GM06990 (cell line): ENCODE results near the gene ADAP1.

Source experiments
- DNase-seq: peaks from one replicate; pipeline ENCODE4 v3.0.0-alpha.2; 2011; ENCODE audit not compliant: insufficient read length; ENCODE audit errors: extremely low read depth
- H3K27me3 ChIP-seq: replicated peaks from 2 replicates; pipeline ENCODE4 v1.6.0; 2011; ENCODE audit warnings: low read length; ENCODE audit not compliant: control insufficient read depth, insufficient read depth
- H3K36me3 ChIP-seq: 2 replicates; pipeline ENCODE4 v1.5.1; 2011; ENCODE audit warnings: low read length; ENCODE audit not compliant: control insufficient read depth, insufficient read depth
- H3K4me3 ChIP-seq: replicated peaks from 2 replicates; pipeline ENCODE4 v1.5.1; 2011; ENCODE audit warnings: low read depth, mild to moderate bottlenecking, control low read depth, low read length
- TF ChIP-seq, protein P1 (sequence below): IDR thresholded peaks from 2 replicates; pipeline ENCODE4 v1.5.1; 2011; ENCODE audit warnings: low read length, control low read depth, mild to moderate bottlenecking, inconsistent platforms; ENCODE audit not compliant: insufficient read depth, poor library complexity, severe bottlenecking

The ADAP1 gene

DNA sequence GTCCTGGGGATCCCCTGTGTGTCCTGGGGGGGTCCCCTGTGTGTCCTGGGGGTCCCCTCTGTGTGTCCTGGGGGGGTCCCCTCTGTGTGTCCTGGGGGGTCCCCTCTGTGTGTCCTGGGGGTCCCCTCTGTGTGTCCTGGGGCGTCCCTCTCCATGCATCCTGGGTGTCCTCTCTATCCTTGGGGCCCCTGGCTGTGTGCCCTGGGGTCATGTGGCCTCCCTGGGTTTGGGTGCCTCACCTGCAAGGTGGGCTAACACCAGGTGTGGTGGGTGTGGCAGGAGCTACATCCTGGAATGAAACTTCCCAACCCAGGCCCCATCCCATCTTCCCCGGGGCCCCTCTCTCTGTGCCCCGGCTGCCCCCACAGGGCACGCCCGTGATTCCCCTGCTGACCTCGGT, 33.4 kb upstream of the ADAP1 start:
- Histone ChIP-seq H3K36me3 (no peaks in the 10 kb centered on the region), H3K27me3 (no peaks in the 10 kb centered on the region; the same call in 1 of the 2 replicates), H3K4me3 (no peak overlapping the region)
- TF ChIP-seq, protein P1, sequence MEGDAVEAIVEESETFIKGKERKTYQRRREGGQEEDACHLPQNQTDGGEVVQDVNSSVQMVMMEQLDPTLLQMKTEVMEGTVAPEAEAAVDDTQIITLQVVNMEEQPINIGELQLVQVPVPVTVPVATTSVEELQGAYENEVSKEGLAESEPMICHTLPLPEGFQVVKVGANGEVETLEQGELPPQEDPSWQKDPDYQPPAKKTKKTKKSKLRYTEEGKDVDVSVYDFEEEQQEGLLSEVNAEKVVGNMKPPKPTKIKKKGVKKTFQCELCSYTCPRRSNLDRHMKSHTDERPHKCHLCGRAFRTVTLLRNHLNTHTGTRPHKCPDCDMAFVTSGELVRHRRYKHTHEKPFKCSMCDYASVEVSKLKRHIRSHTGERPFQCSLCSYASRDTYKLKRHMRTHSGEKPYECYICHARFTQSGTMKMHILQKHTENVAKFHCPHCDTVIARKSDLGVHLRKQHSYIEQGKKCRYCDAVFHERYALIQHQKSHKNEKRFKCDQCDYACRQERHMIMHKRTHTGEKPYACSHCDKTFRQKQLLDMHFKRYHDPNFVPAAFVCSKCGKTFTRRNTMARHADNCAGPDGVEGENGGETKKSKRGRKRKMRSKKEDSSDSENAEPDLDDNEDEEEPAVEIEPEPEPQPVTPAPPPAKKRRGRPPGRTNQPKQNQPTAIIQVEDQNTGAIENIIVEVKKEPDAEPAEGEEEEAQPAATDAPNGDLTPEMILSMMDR, result no peak
- no peak for DNase-seq

DNA sequence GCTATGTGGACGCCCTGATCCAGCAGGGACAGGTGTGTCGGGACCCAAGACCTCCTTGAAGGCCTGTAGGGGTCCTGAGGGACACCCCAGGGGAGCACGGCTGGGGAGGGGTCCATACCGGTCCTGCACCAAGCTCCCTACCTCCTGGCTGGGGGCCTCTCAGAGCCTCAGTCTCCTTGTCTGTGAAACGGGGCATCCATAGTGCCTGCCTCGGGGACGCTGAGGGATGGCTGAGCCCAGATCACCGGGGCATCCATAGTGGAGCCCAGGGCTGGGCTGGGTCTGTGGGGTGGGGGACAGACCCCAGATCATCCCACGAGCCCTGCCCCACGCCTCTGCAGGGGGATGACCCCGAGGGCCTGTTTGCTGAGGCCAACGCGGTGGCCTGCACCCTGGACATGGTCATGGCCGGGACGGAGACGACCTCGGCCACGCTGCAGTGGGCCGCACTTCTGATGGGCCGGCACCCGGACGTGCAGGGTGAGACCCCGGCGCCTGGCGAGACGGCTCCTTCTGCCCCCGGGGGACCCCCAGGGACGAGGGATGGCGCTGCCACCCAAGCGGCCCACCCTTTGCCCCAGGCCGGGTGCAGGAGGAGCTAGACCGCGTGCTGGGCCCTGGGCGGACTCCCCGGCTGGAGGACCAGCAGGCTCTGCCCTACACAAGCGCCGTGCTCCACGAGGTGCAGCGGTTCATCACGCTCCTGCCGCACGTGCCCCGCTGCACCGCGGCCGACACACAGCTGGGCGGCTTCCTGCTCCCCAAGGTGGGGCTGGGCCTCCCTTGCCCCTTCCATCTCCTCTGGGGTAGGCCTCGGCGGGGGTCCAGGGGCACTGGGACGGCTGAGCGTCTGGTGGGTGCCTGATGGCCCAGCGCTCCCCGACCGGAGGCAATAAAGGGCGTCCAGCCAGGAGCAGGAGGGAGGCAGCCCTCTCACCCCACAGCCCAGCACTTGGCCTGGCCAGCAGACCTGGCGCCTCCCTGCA, 32.6 kb upstream of the ADAP1 start:
- H3K4me3 ChIP-seq, result no peak overlapping the region
- TF ChIP-seq, protein P1, result no peak
- DNase-seq, result no peak
- H3K27me3 ChIP-seq, result no peaks in the 10 kb centered on the region; the same call in 1 of the 2 replicates
- no peaks in the 10 kb centered on the region for H3K36me3 ChIP-seq

DNA sequence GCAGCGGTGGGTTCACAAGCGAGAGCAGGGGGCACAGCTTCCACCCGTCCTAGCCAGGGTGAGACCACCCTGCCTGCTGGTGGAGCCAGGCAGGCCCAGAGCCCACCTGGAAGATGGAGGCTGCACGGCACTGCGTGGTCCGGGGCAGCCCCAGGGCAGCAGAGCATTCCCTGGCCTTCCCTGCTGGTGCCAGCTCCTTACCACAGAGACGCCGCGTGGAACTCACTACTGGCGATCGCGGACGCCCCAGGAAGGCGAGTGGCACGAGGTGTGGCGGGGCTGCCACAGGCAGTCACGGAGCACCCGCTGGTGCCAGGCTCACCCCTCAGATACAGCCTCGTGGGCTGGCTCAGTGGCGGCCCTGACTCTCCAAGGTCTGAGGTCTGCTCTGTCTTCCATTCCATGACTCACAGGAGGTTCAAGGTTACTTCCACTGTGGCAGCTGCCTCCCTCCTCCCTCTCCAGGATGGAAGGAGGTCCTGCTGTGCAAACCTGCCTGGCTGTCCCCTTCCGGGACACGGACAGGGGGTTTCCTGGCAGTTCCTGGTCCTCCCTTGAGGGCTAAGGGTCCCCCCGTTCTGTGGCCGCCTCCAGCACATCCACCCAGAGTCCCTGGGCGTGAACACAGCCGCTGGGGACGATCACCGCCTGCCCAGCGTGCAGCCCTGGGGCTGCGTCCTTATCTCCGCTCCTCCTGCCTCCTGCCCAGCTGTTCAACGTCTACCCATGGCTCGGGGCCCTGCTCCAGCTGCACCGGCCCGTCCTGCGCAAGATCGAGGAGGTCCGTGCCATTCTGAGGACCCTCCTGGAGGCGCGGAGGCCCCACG, 31.6 kb upstream of the ADAP1 start:
- no peak overlapping the region for H3K4me3 ChIP-seq
- DNase-seq, result no peak
- TF ChIP-seq, protein P1, result no peak

DNA sequence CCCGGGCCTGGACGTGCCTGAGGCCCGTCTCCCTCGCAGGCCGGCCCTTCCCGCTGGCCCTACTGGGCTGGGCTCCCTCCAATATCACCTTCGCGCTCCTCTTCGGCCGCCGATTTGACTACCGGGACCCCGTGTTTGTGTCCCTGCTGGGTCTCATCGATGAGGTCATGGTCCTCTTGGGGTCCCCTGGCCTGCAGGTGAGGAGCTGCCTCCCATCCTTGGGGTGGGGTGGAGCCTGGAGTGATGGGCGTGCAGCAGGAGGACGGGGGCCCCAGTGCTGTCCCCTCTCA, 30.6 kb upstream of the ADAP1 start:
- TF ChIP-seq, protein P1, result no peak
- H3K4me3 ChIP-seq, result no peak overlapping the region
- no peak for DNase-seq
- no peaks in the 10 kb centered on the region; the same call in 1 of the 2 replicates for H3K27me3 ChIP-seq
- H3K36me3 ChIP-seq, result no peaks in the 10 kb centered on the region

More for the DNA sequence above, 31.6 kb upstream of the ADAP1 start:
- Histone ChIP-seq H3K27me3 (no peaks in the 10 kb centered on the region; the same call in 1 of the 2 replicates), H3K36me3 (no peaks in the 10 kb centered on the region)

DNA sequence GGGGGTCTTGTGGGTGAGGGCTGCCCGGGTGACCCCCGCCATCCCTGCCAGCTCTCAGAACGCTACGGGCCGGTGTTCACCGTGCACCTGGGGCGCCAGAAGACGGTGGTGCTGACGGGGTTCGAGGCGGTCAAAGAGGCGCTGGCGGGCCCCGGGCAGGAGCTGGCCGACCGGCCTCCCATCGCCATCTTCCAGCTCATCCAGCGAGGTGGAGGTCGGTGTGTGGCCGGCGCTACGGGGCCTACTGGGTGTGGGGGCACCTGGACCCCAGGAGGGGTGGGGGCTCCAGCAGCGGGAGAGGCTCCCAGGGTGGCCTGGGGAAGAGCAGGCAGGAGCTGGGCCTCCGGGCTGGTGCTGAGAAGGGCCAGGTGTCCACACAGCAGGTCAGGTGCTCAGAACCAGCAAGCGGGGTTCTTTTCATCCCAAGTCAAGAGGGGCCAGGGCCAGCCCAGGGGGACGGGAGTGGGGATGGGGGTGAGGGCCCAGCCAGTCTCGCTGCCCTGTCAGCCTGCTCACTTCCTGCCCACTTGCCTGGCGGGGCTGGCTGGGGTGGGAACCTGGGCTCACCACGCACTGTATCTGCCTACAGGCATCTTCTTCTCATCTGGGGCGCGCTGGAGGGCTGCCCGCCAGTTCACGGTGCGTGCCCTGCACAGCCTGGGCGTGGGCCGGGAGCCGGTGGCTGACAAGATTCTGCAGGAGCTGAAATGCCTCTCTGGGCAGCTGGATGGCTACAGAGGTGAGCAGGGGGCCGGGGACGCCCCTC, 30.1 kb upstream of the ADAP1 start:
- Histone ChIP-seq H3K27me3 (no peaks in the 10 kb centered on the region; the same call in 1 of the 2 replicates), H3K36me3 (no peaks in the 10 kb centered on the region), H3K4me3 (no peak overlapping the region)
- TF ChIP-seq, protein P1, result no peak
- DNase-seq, result no peak
